Activated CD8-positive, alpha-beta memory T cell treated with anti-CD3 and anti-CD28 coated beads for 24 hours (primary cell): ENCODE results near the gene KLF2.

Experiments
- DNase-seq: peaks from one replicate; pipeline ENCODE4 v3.0.0-alpha.2; 2020

KLF2 gene

DNA sequence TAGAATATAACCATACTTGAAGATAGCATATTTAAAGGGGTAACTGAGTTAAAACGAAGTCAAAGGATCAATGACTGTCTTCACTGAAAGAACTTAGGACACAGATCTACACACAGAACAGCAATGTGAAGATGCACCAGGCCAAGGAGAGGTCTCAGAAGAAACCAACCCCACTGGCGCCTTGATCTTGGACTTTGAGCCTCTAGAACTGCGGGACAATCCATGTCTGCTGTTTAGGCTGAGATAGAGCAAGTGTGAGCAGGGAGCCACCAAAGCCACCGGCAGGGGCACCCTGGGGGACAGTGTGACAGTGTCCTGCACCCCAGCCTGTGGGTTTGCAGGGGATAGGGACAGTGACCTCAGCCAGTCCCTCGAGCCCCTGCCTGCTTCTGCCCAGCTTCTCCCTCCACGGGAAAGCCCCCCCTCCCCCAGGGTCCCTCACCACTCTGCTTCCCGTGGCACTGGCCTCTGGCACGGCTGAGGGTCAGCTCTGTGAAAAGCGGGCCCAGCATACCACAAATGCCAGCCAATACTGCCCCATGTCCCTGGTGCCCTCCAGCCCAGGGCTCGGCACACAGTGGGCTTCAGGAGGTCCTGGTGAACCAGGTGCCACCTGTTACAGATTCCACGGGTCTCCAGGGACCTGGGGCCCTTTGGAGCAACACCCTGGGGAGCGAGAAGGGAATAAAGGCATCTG, 40.8 kb downstream of the KLF2 start:
- no peak for DNase-seq

DNA sequence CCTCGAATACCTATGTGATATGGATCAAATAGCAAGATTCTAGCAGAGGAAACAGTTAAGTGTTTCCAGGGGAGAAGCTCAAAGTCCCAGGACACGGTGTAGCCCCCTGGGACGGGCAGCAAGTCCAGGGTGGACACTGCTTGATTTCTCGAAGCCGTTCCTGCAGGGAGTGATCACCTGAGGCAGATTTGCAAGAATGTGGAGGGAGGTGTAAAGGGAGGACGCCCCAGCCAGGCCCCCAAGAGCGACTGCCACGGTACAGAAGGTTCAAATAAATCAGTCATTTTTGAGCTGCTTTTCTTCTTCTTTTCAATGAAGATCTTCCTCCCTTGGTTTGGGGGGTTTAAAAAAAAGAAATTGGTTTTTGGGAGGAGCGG, 41.4 kb downstream of the KLF2 start:
- DNase-seq, result no peak

DNA sequence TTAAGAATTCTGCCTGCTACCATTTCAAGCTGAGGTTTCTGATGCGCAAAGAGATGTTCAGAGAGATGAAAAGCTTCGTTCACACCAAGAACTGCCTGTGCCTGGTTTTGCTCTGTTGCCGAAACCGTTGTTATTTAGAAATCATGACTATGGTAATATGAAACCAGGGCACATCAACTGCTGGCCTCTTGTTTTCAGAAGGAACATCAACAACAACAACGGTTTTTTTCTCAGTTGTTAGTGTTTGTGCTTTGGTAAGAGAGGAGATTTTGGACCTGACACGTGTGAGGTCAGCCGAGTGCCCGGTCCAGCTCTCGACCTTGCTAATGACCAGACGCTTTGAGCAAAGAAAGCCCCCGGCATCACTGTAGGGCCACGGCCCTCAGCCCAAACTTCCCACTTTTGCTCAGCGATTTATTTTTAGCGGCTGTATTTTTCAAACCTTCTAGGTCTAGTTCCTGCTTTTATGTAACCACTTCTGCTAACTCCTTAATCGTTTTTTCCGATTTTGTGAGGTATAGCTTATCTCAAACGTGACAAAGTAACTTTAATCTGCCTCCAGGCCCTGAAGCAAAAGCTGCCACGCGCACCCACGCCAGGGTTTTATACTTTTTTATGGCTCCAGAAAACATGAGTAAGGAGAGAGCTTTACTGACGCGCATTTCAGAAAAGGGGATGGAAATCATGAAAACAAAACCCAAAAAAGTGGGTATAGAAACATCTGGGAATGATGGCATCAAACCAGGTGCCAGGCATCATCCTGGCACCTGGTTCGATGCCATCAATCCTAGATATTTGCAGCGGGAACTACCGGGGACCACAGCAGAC, 42.0 kb downstream of the KLF2 start:
- DNase-seq, result no peak

DNA sequence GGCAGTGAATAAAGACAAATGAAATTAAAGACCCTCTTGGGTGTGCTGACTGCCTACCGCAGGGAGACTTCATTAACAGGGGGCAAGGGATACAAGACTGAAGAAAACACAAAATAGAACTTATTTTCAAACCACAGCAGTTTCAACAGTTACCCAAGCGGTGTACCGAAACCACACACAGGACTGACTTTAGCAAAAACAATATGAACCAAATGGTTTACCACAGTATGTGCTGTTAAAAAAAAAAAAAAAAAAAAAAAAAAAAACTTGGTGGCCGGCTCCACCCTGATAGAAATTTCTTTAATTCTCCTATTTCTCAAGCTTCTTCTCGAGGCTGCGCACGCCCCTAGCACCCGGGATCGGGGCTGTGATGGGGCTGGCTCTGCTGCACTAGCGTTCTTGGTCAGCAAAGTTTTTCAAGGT, 42.6 kb downstream of the KLF2 start:
- no peak for DNase-seq

DNA sequence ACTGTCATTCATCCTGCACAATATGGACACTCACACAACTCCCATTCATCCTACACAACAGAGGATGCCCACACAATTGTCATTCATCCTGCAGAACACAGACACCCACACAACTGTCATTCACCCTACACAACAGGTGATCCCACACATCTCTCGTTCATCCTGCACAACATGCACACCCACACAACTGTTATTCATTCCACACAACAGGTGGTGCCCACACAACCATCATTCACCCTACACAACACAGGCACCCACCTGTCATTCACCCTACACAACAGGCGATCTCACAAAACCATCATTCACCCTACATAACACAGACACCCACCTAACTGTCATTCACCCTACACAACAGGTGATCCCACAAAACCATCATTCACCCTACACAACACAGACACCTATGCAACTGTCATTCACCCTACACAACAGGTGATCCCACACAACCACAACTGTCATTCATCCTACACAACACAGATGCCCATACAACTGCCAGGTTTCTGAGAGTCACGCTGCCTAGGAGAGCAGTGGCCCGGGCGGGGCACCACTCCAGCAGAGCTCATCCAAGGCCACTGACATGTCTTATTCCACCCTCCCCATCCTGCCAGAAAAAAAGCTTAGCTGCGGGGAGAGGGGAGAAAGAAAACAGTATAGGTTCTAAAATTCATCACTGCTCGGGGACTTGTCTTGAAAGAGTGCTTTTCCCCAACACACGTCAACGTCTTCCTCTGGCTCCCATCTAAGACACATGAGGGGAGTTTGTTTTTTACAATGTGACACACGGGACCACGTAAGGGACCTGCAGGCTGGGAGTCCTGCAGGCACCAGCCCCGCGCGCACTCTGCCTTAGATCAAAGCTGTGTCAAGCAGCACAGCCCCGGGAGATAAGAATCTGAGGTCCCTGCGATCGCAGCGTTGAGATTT, 44.0 kb downstream of the KLF2 start:
- DNase-seq, result no peak

DNA sequence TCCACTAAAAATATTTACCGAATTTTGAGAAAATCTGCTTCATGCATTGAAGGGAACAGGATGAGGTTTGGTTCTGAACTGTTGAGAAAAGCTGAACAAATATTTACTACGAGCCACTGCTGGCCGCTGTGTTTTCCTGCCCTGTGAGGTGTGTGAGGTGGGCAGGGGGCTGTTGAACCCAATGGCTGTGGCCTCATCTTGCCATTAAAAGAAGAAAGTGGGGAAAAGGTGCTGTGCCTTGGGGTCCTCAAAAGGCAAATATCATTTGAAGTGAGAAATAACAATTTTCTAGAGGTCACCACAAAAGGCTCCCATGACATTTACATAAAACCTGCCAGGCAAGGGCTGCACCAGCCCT, 44.7 kb downstream of the KLF2 start:
- no peak for DNase-seq

DNA sequence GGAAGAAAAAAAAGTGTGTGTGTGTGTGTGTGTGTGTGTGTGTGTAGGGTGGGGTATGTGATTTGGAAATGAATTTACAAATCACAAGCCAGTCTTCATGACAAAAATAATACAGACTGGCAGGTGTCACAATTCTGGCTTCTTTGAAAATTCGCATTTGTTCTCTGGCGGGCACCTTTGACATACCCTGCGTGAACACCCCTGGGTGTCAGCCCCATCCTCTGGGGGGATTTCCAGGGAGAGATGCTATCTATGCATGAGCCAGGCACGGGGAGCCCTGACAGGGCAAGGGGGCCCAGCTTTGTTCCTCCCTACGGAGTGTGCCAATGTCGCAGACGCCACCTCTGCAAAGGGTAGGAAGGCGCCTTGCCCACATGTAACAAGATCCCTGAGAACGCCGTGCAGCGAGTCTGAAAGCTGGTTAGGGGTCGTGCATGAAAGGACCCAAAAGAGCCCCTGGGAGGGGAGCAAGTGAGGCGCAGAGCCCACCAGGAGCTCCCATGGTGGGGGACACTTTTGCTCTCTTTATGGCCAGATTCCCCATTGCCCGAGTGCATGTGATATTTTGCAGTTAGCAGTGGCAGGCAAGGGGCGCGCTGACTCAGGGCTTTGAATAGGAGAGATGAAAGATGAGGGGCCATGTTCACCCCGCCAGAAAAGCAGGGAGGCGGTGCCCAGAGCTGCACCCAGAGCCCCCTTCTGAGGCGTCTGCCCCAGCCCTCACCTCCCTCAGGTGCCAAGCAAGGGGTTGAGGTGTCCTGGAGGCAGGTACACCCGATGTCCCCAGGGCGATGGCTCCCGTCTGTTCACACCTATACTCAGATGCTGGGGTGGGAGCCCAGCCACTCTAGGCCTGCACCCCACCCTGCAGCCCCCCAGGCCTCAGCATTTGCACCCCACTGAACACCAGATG, 45.3 kb downstream of the KLF2 start:
- no peak for DNase-seq

DNA sequence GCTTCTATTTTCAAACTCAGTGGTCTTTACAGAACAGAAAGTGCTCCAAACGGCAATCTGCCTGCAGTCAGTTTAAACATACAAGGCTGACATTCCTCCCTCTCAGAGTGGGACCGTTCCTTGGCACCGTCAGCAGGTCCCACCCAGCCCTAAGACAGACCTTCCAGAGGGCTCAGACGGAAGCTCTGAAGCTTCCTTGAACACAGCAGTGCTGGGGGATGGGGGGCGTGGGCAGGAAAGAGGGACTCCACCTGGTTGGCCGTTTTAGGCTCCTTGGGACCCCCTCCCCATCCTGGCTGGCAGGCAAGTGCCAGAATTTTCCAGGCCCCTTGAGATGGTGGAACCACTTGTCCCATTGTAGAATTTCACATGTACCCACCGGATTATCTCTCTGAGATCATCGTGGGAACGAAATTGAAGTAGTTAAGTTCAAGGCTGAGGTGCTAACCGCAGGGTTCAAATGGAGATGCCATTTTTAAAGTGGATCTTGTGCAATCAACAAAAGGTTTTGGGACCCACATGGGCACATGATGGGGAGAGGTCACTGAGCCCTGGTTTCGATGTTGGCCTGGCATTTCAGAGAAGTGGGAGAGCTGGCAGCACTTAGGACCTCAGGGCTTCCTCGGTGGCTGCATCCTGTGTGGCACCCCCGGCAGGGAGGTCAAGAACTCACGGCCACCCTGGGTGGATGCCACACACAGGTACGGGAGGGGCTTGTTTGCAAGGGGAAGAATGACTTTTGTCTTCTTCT, 46.2 kb downstream of the KLF2 start:
- no peak for DNase-seq

DNA sequence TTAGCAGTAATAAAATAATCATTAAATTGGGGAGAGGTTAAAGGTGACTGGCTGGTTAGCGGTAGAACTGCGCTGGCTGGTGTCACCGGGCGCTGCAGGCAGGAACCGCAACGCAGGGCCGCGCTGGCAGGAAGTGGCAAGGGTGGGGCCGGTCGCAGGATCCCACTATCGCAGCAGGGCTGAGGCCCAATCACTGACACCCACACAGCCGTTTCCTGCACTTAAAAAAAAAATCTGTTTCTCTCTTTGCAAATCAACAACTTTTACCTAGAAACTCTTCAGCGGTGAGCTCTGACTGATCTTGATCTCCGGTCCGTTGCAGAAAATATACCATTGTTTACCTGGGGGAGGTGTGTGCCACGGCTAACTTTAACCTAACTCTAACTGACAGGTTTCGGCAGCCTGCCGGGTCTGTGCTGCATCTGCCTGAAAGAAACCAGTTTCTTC, 46.9 kb downstream of the KLF2 start:
- peak; percentile 87 for DNase-seq

DNA sequence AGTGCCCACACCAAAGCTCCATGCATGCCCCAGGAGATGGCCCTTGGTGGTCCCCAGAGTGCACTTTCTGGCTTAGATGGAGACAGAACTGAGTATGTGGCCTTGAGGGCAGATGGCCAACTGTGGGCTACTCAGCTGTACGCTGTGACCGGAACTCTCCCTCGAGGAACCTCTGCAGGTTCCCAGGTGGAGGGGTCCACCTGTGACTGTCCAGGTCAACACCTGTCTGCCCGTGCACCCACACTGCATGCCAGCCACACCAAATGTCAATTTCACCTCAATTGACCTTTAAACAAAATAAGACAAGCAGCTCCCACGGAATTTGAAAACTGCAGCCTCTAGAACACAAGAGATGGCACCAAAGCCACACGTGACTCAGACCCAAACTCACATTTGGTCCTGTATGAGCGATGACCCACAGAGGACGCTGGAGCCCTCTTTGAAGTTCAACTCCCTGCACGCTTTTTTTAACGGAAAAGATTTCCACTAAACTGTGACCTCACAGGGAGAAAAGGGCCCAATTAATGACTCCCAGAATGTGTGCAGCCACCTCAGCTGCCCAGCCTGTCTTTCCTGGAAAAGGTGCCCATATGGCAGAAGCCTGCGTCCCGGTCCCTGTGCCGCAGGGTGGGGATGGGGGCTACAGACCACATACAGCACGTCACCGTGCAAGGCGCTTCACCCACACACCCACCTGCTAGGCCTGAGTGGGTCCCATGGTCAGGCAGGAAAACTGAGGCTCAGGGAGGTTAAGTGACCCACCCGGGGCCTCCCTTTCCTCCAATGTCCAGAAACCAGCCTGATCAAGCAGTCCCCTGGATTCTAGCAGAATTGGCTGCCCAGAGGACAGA, 47.7 kb downstream of the KLF2 start:
- DNase-seq, result no peak

DNA sequence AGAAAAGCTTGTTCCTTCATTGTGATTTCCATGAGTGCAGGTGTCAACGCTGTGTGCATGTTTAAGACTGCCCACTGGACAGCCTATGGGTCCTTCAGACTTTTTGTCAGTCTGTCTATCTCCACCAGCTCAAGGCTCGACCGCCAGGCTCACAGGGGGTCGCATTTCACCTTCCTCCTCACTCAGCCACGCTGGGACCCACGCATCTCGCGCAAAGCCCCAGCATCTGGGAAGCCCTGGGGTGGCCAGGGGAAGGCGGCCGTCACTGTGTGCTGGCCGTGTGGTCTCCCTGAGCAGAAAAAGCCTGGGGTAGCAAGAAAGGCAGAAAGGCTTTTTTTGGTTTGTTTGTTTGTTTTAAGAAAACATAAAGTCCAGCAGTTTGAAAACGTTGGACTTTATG, 48.5 kb downstream of the KLF2 start:
- DNase-seq, result no peak

DNA sequence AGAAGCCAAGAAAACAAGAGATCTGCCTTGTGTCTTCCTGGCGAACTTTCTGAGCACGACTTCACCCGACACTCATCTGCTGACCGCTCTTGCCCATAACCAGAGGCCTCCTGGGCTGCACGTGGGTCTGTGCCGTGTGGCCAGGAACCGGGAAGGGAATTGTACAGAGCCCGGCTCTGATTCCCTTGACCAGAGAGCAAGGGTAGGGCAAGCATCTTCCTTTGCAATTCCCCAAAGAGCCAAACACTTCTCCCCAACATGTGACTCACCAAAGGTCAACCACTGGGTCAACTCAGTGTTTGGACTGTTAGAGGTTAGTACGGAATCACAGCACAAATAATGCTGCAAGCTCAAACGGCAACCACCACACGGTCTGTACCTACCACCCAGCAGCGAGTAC, 48.9 kb downstream of the KLF2 start:
- DNase-seq, result no peak

DNA sequence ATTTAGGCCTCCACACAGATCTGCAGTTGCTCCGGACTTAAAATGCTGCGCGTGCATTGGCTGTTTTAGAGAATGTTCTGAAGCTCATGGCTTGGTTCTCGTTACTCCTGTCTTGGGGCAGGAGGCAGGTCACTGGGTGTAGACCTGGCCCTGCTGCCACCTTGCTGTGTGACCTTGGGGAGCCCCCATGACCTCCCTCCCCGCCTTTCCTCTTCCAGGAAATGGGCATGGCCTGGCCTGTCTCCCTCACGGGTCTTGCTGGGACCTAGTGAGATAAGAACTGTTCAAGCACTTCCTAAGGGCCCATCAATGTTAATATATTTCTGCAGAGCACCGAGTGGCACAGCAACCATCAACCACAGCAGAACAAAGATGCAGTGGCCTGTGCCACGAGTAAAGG, 49.4 kb downstream of the KLF2 start:
- no peak for DNase-seq

DNA sequence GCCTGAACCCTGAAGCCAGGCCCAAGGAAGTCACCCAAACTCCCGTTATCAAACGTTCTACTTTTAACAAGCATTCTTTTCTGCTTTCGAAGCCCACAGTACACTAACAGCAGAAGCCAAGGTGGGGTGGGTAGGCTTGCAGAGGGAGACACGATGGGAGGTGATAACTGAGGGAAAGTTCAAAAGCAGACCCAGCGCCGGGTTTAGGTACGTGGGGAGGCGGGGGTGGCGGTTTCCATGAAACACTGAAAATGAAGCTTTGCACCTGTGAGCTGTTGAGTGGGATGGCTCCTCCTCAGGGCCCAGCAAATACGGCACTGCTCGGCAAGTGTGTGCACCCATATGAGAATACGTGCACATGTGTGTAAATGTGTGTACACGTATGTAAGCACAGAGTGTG, 49.8 kb downstream of the KLF2 start:
- no peak for DNase-seq

DNA sequence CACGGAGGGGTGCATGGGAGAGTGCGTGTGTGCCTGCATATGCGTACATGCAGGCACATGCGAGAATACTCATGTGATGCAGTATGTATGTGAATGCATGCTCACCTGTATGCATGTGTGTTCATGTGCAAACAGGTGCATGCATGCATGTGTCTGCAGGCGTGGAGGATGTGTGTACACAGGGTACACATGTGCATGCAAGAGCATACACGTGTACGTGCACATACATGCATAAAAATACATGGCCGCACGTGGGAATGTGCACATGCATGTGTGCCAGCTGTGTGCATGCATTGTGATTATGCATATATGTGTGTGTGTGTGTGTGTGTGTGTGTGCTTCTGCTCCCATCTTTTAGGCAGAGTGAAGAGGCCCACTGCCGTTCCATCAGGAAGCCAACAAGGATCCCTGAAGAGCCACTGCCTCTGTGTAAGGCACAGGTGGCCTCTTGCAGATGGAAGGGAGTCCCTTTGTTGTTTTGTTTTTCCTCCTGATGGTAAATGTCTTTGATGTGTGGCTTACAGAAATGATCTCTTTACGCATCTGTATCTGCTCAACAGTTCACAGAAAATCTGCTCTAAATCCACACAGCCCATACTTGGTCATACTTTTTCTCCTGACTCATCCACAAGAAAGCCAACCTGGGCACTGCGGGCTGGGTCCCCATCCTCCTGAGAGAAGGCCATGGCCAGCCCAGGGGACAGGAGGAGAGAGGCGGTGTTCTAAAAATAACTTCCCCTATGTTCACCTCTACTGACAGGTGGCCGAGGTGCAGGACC, 50.7 kb downstream of the KLF2 start:
- DNase-seq, result no peak

DNA sequence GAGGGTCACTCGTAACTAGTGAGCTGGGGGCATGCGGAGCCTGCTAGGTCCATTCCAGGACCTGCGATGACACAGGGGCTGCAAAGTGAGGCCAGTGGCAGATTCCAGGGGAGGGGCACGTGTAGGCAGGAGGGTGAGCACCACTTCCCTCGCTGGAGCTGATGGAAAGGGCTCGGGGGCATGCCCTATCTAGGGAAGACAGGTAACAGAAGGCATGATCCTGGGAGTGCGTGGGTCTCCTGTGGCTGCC, 51.2 kb downstream of the KLF2 start:
- no peak for DNase-seq

DNA sequence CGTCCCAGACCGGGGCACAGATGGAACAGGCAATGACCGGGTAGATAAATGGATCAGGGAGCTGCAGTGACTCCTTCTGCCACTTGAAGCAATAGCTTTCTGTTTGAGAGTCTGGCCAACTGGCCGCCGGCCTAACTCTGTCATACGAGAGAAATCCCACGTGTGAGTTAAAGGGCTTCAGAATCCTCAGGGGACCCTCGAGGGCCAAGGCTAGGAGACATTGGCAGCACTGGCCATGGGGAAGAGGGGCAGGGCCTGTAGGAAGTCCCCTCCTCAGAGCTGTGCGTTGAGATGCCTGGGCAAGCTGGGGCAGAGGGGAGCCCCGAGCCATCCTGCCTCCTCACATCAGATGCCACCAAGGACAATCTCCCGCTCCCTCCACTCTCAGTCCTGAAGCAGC, 51.6 kb downstream of the KLF2 start:
- DNase-seq, result no peak

DNA sequence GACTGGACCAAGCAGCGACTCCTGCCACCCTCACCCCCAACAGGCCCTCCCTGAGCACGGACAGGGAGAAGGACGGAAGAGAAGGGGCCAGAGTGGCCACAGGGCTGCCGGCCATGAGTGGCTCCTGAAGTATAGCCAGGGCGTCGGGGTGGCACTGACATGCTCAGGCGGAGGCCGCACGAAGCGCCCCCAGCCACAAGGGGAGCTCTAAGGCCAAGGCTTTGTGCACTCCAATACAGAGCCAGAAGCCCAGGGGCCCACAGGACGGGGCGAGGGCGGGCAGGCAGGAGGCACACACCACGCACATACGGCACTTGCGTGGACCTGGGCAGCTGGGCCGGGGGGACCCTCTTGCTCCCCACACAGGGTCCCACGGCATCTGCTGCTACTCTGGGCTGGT, 52.0 kb downstream of the KLF2 start:
- no peak for DNase-seq

DNA sequence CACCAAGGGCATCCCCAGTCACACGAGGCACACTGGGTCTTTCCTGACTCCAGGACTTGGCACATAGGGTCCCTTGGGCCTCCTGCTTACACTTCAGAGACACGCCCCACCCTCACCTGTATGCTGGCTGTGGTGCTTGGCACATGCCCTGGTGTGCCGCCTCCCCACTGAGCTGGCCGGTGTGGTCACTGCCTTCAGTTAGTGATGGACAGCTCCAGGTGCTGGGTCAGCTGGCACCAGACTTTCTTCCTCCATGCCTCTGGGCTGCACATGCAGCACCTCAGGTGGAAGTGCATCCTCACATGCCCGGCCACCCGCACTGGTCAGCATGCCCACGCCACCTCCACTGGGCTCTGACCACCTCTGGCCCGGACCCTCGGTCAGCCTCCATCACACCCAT, 52.9 kb downstream of the KLF2 start:
- DNase-seq, result no peak
